ENCODE data around the gene CMC1. TPM values are rescaled to one million over a fixed set of nuclear protein-coding genes. Genes with fewer than 3 reads are reported as not detected.

CMC1 gene
- total RNA-seq, 2 donors from 2014 or later: 10.5 to 16.2 TPM

DNA sequence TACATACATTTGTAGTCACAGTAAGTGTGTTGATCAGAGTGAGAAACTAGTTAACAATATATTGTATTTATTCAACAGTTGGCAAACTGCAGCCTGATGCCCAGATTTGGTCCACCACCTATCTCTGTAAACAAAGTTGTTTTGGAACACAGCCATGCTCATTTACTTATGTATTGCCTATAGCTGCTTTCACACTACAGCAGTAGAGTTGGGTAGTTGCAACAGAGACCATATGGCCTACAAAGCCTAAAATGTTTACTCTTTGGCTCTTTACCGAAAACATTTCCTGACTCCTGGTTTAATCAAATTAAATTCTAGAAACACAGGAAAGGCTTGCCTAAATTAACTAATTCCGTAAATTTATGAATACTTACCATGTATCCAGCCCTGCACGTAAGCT, 39.4 kb downstream of the CMC1 start:
- Histone ChIP-seq H3K4me3 (no peak overlapping the region), H3K36me3 (no peaks in the 10 kb centered on the region), H3K27me3 (replicated peaks; ENCODE audit: insufficient read depth) (no peaks in the 10 kb centered on the region), H3K9me3 (no peaks in the 10 kb centered on the region), H3K4me1 (replicated peaks) (no peaks in the 10 kb centered on the region), H3K27ac (no peak overlapping the region)
- 97% methylated on average over 3 of the region's 3 CpGs for WGBS
- TF ChIP-seq POLR2A (IDR thresholded peaks at IDR 0.05): no peak
- TF ChIP-seq POLR2AphosphoS5 (IDR thresholded peaks at IDR 0.05): no peak
- TF ChIP-seq, protein P1, sequence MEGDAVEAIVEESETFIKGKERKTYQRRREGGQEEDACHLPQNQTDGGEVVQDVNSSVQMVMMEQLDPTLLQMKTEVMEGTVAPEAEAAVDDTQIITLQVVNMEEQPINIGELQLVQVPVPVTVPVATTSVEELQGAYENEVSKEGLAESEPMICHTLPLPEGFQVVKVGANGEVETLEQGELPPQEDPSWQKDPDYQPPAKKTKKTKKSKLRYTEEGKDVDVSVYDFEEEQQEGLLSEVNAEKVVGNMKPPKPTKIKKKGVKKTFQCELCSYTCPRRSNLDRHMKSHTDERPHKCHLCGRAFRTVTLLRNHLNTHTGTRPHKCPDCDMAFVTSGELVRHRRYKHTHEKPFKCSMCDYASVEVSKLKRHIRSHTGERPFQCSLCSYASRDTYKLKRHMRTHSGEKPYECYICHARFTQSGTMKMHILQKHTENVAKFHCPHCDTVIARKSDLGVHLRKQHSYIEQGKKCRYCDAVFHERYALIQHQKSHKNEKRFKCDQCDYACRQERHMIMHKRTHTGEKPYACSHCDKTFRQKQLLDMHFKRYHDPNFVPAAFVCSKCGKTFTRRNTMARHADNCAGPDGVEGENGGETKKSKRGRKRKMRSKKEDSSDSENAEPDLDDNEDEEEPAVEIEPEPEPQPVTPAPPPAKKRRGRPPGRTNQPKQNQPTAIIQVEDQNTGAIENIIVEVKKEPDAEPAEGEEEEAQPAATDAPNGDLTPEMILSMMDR (IDR thresholded peaks at IDR 0.05): no peak
- intact Hi-C loops (cut with DNase I): no loop called here
- no peak for DNase-seq (ENCODE audit: low spot score)

DNA sequence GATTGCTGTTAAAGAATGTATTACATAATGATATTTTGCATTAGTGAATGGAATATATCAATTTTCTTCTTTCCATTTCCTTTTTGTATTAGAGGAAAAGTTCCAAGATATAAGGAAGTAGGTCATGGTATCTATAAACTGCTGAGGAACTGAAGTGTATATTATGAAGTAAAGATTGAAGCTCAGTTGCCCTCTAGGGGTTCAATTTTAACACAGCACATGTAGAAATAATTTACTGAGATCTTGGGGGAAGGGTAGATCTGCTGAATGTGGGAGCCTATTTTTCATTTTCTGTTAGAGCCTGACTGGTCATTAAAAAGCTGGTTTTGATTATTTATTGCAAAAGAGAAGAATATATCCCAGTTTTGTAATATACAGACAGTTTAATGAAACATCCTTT, 45.2 kb downstream of the CMC1 start:
- H3K27ac ChIP-seq: no peak overlapping the region
- intact Hi-C loops (cut with DNase I): no loop called here
- no peaks in the 10 kb centered on the region for H3K36me3 ChIP-seq
- no peak for DNase-seq (ENCODE audit: low spot score)
- no peaks in the 10 kb centered on the region for H3K27me3 ChIP-seq (replicated peaks; ENCODE audit: insufficient read depth)
- no peaks in the 10 kb centered on the region for H3K4me1 ChIP-seq (replicated peaks)
- TF ChIP-seq POLR2A (IDR thresholded peaks at IDR 0.05): no peak
- TF ChIP-seq, protein P1 (IDR thresholded peaks at IDR 0.05): peak; percentile 24 to 56 (median 41)
- no peaks in the 10 kb centered on the region for H3K9me3 ChIP-seq
- no peak overlapping the region for H3K4me3 ChIP-seq

DNA sequence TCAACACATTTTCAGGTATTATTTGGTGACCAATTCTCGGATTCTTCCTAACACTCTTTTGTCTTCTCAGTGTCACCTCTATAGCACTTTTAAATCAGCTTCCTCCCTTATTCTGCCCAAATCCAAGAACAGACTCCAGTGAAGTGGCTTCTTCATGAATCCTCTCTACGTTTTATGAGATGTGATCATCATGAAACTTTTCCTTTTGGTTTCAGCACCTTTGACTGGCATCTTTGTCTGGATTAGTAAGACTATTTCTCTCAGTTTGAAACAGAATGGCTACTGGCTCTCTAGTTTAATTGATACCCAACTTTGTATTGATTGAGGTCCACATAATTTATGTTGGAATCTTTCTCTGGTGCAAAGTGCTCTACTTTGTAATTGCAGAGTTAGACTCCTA, 45.6 kb downstream of the CMC1 start:
- Histone ChIP-seq H3K4me1 (replicated peaks) (no peaks in the 10 kb centered on the region), H3K36me3 (no peaks in the 10 kb centered on the region), H3K9me3 (no peaks in the 10 kb centered on the region), H3K4me3 (no peak overlapping the region), H3K27ac (no peak overlapping the region), H3K27me3 (replicated peaks; ENCODE audit: insufficient read depth) (no peaks in the 10 kb centered on the region)
- no peak for DNase-seq (ENCODE audit: low spot score)
- intact Hi-C loops (cut with DNase I): no loop called here
- no peak for TF ChIP-seq POLR2AphosphoS5 (IDR thresholded peaks at IDR 0.05)
- TF ChIP-seq POLR2A (IDR thresholded peaks at IDR 0.05): no peak
- TF ChIP-seq, protein P1 (IDR thresholded peaks at IDR 0.05): no peak
- WGBS: 78% methylated on average over 2 of the region's 2 CpGs

DNA sequence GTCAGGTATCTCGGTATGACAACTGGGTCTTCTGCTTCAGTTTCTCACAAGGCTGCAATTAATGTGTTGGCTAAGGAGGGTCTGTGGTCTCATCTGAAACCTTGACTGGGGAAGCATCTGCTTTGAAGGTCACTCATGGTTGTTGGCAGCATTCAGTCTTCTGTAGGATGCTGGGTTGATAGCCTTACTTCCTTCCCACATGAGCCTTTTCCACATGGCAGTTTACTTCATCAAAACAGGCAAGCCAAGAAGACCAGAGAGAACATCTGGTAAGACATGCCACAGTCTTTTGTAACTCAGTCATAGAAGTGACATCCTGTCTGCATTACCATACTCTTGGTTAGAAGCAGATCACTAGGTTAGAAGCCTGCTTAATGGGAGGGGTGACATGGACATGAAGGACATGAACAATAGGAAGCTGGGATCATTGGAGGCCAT, 49.5 kb downstream of the CMC1 start:
- 100% methylated on average over 1 of the region's 1 CpG for WGBS
- DNase-seq (ENCODE audit: low spot score): no peak
- Histone ChIP-seq H3K27ac (no peak overlapping the region), H3K4me1 (replicated peaks) (no peaks in the 10 kb centered on the region), H3K4me3 (no peak overlapping the region), H3K36me3 (no peaks in the 10 kb centered on the region), H3K9me3 (no peaks in the 10 kb centered on the region), H3K27me3 (replicated peaks; ENCODE audit: insufficient read depth) (no peaks in the 10 kb centered on the region)
- intact Hi-C loops (cut with DNase I): no loop called here
- TF ChIP-seq, protein P1 (IDR thresholded peaks at IDR 0.05): no peak
- TF ChIP-seq POLR2AphosphoS5 (IDR thresholded peaks at IDR 0.05) (no peak), POLR2A (IDR thresholded peaks at IDR 0.05) (no peak)

DNA sequence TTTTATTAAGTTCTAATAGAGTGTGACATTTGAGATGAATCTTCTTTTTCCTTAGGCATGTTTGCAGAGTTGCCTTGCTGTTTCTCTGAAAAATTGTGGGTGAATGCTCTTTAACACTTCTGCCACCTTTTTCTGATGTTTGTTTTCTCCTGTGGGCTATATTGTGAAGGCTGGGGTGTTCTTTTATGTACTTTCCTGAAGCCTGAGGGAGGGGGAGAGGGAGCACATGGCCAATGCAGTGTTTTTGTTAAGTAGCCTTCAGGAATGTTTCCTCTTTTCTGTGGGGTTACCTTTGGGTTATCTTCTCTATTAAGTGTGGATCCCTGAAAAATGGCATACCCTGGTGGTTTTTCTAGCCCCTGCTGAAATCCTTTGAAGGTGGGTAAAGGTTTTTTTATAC, 50.2 kb downstream of the CMC1 start:
- H3K4me1 ChIP-seq (replicated peaks): no peaks in the 10 kb centered on the region
- no peaks in the 10 kb centered on the region for H3K27me3 ChIP-seq (replicated peaks; ENCODE audit: insufficient read depth)
- intact Hi-C loops (cut with DNase I): no loop called here
- no peak for DNase-seq (ENCODE audit: low spot score)
- H3K4me3 ChIP-seq: no peak overlapping the region
- TF ChIP-seq POLR2A (IDR thresholded peaks at IDR 0.05): no peak
- no peak overlapping the region for H3K27ac ChIP-seq
- no peaks in the 10 kb centered on the region for H3K36me3 ChIP-seq
- H3K9me3 ChIP-seq: no peaks in the 10 kb centered on the region
